GM21825 (cell line): ENCODE results near the gene PRPF6.

Source experiments
- ATAC-seq: cut with Tn5 transposase; IDR thresholded peaks from one replicate; pipeline ENCODE4 v1.9.1; 2021; ENCODE audit warnings: mild to moderate bottlenecking, moderate library complexity; ENCODE audit not compliant: unreplicated experiment

Gene PRPF6

DNA sequence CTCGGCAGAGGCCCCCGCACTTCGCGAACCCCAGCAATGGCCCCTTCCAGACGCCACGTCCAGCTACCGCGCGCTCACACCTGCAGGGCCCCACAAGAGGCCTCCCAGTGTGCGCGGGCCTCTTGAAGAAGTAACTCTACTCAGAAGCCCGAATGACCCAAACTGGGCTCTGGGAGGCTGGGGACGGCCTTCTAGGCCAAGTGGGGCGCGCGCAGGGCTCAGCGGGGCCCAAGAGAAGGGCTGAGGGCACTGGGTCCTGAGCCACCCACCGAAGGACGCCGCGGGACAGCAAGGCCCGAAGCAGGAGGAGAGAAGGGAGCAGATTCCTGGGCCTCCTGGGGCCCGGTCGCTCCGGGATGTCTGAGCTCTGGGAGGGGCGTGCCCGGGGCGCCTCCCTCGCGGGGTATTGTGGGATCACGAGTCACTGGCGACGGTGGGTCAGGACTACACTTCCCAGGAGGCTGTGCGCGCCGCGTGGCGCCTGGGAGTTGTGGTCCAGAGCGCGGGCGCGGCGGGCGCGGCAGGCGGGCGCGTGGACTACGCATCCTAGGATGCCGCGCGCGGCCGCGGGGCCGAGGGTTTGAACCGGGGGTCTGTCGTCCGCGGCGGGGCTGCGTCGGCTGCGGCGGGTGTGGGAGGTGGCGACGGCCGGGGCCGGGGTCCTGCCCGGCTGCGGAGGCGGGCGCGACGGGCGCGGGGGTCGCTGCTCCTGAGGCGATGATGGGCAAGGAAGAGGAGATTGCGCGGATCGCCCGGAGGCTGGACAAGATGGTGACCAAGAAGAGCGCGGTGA lies 81.9 kb downstream of the PRPF6 start, which contains the start of gene TCEA2:
Gene TCEA2, plus strand, starts transcription at position 603 of the 793 bp plus-strand sequence. Its CDS starts 115 bp downstream, at position 718.
- ATAC-seq: peak; percentile 66

DNA sequence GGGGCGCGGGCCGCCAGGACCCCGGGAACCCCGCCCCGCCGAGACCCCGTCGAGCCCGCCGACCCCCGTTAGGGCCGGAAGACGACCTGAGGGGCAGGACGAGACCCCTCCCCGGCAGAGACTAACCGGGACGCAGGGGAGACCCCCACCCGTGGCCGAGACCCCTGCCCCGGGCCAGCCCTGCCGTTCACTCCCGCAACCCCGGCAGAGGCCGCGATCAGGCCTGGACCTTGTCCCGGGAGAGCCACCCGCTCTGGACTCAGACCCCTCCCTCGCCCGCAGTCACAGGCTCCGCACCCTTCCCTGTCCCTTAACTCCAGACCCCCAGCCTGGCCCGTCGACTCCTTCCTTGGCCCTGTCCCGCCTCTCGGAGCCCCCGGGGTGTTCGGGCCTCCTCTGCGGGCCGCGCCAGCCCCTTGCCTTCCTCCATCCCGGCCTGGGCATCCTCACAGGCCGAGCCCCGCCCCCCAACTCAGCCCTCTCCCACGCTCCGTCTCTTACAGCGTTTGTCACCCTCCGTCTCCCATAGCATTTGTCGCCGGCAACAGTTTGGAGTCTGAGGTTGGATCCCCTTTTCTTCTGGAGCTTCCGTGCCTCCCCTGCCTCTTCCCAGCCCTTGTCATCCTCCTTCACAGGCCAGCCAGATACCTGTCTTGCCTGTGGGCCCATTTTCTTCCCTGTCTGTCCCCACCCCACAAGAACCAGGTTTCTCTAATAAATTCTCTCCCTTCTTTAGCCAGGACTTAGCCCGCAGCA lies 82.6 kb downstream of the PRPF6 start:
- ATAC-seq: no peak

DNA sequence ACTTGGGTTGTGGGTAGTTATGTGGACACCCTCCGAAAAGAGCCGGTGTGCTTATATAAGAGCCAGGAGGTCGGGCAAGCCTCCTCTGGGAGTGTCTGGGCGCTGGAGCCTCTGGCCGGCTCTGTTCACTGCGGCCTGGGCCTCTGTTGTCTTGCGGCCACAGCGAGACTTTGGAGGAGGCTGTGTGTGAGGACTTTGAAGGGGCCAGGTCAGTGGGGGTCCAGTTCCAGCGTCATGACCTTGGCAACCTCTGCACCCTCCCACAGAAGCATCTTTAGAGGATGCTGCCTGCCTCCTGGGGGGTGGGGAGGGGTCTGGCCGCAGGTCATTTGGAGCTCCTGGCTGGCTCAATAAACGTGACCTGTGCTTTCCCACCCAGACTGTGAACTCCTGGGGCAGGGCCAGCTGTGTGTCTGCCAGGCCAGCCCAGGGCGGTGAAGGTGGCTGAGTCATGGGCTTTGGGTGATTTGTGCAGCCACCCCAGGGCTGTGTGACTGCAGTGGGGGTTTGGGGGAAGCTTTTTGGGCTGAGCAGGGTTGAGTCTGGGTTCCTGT lies 83.3 kb downstream of the PRPF6 start:
- no peak for ATAC-seq

DNA sequence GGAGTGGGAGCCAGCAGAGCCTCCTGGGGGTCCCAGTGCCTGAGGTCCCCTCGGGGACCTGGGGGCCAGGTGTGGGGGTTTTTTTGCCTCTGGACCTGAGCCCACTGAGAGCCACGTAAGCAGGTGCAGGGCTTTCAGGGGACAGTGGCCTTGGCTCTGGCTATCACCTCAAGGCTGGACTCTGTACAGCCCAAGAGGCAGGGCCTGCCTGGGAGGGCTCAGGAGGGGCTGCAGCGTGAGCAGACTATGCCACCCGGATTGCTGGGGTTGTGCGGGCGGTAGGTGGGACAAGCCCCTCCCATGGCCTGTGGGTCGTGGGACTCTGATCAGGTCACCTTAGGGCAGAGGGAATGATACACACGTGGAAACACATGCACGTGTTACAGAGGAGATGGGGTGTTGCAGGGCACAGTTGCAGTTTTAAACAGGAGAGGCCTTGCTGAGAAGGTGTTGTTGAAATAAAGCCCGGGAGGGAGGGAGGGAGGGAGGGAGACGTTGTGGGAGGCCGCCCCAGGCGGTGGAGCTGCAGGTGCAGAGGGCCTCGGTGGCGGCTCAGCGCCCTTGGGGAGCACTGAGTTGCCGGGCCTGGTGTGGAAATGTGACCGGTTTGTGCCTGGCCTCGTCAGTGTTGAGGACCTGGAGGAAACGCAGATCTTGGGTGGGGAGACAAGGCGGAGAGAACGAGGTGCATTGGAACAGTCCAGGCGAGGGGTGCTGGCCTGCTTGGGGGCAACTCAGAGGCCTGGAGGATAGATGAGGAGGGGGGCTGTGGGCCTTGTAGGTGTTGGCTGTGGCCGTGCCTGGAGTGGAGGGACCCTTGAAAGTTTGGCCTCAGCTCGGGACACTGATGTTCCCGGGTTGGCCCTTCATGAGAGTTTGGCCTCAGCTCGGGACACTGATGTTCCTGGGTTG lies 84.4 kb downstream of the PRPF6 start:
- ATAC-seq: no peak

DNA sequence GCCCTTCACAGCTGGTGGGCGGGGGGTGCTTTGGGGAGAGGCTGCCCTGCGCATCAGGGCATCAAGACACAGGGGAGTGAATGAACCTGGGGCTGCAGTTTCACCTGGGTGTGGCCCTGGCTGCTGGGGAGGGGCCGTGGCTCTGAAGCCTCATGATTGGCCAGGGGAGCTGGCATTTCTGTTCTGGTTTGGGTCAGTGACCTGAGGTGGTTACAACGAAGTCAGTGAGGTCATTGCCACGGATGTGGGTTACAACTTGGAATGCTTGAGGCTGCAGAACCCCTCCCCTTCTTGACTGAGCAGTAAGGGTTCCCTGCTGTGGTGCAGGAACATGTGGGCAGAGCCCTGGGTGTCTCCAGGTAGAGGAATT lies 85.0 kb downstream of the PRPF6 start:
- peak; percentile 42 for ATAC-seq

DNA sequence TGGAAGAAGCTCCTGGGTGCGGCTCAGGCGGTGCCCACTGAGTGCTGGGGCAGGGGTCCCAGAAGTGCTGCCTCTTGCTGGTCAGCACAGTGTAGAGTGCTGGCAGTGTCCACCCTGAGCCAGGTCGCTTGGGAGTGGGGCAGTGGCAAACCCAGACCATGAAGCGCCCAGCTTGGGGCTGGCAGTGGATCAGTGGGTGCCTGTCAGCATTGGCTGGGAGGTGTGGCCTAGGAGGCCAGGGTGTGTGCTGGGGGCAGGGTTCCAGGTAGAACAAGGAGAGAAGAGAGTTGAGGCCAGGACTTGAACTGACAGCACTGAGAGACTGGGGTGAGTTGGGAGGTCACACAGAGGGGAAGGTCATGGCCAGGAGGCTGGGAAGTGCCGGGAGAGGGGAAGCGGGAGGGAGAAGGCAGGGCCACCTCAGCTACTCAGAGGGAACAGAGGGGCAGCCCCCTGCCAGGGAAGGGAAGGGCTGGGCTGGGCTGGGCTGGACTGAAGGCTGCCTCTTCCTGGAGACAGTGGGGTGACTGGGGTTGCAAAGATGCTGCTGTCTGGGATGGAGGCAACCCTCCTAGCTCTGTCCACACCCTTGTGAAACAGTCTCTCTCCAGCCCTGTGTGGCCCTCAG lies 86.2 kb downstream of the PRPF6 start:
- no peak for ATAC-seq

DNA sequence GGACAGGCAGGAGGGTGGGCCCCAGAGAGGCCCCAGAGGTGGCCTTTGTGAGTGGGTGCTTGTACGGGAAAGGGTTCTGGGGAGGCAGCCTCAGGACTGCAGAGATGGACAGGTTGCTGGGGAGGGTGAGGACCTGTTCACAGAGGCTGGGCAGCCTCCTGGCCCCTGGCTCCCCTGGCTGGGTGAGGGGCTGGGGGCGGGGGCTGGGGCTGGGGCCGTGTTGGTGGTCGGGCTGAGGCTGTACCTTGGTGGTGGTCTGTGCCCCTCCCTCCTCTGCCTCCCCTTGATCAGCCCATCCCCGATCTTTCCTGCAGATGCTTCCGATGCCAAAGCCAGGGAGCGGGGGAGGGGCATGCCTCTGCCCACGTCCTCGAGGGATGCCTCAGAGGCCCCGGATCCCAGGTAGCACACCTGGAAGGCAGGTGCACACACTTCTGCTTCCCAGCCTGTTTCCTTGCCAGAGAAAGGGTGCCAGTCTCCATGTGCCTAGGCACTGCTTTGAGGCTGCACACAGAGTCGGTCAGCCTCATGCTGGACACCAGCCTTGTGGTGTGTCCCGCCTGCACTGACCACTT lies 86.9 kb downstream of the PRPF6 start:
- no peak for ATAC-seq

DNA sequence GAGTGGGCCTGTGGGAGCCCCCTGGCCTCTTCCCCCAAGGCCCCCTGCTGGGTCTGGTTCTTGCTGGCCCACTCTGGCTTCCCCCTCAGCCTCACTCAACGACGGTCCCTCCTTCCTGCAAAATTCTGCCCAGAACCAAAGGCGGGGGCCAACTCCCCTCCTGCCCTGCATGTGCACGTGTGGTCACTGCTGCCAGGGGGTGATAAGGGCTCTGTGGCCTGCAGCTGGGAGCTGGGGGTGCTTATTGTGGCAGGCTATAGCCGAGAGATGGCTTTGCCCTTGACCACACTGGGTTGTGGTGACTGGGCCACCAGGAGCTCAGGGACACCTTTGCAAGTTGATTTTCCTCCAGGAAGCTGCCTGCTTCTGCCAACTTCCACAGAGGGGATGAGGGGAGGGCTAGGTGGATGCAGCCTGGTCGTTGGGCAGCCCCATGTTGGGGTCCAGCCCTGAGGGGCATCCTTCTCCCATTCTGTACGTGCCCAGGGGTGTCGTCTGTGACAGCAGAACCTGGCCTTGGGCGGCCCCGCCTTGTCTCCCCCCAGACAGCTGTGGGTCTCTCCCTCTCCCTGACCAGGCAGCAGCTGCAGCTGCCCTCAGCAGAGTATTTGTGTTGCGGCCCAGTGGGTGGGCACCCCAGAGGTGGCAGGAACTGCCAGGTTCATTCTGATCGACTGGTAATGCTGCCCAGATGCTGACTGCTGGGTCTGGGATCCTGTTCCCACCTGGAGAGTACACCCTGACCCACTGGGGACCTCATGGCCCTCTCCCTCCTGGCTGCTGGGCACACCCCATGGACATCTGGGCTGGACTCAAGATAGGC lies 87.7 kb downstream of the PRPF6 start:
- ATAC-seq: no peak

DNA sequence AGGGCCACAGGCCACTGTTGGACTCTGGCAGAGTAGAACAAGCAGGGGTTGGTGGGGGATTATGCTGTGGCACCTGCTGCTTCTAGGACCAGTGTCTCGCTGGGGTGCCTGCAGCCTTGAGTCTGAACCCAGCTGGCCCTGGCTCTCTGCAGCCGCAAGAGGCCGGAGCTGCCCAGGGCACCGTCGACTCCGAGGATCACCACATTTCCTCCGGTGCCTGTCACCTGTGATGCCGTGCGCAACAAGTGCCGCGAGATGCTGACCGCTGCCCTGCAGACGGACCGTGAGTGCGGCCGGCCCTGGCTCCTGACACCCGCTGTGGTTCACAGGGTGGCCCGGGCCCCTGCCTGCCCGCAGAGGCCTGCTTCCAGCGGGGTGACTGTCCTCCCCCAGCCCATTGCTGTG lies 88.3 kb downstream of the PRPF6 start:
- ATAC-seq: no peak

DNA sequence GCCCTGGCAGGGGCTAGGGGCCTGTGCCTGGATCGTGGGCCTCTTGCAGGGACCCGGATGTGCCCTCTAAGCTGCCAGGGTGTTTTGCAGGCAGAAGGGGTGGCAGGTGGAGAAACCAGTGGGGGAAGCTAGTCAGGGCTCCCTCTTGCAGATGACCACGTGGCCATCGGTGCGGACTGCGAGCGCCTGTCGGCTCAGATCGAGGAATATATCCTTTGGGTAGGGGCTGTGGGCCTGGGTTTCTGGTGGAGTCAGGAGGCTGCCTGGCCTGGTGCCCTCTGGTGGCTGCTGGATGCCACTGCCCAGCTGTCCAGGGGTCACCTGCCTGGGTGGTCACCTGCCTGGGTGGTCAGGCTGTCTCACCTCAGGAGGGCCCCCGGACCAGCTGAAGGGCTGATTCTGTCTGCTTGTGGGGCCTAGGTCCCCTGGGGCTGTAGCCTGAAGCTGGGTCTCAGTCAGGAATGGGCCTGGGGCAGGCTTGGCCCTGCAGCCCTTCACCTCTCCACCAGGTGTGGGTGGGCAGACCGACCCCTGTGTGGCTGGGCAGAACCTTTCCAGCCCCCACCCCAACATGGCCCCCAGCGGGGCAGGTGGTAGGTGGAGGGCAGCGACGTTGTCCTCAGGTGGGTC lies 88.8 kb downstream of the PRPF6 start:
- no peak for ATAC-seq

DNA sequence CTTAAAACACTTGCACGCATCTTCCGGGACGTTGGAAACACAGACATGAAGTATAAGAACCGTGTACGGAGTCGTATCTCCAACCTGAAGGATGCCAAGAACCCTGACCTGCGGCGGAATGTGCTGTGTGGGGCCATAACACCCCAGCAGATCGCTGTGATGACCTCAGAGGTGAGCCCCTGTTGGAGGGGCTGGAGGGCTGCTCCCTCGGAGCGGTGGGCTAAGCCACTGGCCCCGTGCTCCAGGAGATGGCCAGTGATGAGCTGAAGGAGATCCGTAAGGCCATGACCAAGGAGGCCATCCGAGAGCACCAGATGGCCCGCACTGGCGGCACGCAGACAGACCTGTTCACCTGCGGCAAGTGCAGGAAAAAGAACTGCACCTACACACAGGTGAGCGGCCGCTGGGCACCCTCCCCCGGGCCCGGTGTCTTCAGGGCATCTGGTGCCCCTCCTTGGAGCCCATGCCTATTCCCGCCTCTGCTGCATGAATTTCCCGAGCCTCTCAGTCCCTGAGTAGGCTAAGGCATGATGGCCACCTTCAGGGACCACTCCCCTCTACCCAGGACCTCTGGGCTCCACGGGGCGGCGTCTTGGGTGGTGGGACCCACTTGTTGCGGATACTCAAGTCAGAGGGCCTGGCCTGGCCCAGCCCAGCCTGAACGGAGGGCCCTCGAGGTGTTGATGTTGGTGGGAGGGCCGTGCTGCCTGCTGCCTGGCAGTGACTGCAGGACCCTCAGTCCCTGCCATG lies 89.5 kb downstream of the PRPF6 start:
- no peak for ATAC-seq

DNA sequence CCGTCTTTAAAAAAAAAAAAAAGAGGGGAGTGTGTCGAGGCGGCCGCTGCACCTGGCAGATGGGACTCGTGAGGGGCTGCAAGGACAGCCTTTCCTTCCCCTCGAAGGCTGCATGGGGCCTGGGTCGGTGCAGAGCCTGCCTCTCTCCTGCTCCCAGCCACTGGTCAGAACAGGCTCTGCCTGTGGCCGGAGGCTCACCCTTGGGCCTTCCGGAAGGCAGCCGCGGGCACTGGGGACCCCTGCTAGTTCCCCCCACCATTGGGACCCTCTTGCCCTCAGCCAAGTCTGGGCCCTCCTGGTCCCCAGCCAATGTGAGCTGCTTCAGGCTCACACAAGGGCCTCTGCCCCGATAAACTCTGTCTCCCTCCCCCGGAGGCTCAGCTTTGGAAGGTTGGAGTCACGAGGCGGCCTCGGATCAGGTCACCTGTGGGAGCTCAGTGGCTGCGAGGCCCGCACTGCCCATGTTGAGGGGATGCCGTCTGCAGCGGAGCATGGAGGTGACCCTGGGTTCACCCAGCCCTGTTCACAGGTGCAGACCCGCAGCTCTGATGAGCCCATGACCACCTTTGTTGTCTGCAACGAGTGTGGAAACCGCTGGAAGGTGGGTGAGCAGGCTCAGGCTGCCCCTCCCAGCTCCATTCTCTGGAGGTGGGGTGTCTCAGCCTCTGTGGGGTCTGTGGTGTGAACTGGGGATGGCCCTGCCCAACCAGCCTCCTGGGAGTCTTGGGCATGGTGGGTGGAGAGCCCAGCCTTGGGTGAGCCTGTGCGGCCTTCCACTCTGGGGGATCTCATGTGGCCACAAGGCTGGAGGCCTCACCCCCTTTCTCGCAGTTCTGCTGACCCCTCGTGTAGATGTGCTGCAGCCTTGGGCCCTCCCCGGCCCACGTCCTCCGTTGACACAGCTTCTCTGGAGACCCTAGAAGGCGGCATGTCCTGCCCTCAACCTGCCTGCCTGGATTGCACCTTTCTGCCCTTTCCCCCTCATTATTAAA lies 90.7 kb downstream of the PRPF6 start:
- ATAC-seq: no peak

DNA sequence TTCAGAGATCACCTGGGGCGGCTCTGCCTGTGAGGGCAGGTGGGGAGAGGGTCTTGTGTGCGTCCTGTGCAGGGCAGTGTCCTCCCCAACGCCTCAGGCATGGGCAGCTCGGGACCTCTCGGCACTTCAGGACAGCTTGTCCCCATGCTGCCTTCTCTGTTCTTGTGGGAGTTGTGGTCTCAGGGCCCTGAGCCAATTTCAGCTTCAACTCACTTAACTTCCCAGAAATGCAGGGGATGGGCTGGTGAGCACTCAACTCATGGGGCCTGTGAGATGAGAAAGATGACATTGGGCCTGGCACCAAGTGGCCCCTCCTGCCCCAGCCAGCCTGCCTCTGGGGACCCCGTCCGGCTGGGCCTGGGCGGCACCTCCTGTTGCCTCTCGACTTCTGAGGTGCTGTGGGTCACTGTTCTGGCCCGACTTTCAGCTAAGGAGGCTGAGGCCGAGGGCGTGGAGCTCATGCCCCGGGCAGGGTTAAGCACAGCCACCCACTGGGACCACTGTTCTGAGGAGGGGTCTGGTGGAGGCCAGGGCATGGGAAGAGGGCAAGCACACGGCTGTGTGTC lies 91.6 kb downstream of the PRPF6 start:
- no peak for ATAC-seq

DNA sequence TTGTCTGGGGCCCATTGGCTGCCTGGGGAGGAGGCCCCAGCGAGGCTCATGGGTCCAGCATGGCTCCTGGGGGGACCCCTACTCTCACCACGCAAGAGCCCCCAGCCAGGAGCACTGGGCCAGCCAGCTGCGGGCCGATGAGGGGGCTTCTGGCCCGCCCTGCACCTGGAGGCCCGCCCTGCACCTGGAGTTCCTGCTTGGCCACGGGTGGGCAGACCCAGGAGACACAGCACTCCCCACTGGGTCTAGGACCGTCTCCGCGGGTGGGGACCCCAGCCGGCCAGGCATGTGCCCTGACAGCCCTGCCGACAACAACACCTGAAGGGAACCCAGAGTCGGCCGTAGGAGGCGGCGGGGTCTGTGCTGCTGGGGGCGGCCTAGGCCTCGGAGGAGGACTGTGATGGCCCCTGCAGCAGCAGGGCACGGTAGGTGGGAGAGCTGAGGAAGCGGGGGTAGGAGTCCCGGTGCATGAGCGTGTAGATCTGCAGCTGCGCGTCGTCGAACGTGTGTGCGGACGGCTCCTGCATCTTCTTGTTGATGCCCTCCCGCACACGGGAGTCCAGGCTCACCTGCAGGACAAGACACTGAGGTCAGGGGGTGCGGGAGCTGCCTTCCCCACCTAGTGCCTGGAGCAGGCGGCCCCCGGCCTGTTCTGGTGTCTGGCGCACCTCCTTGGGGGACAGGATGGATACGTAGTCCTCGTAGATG lies 92.7 kb downstream of the PRPF6 start:
- ATAC-seq: no peak

DNA sequence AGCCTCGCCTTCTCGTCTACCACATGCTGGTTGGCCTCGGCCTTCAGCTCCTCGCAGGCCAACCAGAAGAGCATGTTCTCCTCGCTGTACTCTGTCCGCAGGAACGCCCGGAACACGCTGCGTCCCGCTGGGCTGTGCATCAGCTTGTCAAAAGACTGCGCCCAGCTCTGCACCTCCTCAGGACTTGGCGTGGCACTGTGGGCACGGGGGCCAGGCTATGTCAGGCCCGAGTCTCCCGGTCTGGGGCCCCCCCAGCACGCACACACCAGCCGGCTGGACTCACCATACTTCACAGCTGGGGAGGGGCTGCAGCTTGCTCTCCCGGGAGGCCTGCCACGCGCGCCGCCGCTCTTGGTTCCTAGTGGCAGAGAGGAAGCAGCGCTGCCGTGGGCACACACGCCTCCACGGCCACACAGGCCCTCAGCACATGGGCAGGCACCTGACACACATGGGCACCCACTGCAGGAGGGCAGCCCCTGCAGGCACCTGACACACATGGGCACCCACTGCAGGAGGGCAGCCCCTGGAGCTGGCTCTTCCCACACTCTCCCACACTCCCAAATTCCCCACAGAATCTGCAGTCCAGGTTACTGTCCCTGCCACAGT lies 93.4 kb downstream of the PRPF6 start:
- no peak for ATAC-seq

DNA sequence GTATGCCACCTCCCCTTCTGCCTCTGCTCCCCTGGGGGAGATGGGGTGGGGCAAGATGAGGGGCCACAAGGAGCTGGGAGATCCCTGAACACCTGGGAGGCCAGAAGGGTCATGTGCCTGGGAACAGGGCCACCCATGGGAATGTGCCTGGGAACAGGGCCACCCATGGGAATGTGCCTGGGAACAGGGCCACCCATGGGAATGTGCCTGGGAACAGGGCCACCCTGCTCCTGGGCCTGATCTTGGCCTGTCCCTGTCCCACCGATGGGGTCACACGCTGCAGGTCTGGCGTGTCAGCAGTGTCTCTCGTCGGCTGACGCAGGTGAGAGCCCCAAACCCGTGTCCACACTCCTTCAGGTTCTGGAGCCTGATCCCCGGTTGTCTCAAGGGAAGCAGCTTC lies 94.0 kb downstream of the PRPF6 start:
- ATAC-seq: no peak
